CD14-positive monocyte (primary cell): ENCODE results near the gene SLC25A29. TPM values are rescaled to one million over a fixed set of nuclear protein-coding genes. Genes with fewer than 3 reads are reported as not detected.
A peak's percentile ranks its signal among the peaks of the same experiment; 100 is the strongest.

Source experiments
- DNase-seq, 3 donors: peaks; one replicate each; pipeline ENCODE4 v3.0.0-alpha.2; 2011 to 2022
- H2AFZ ChIP-seq: 2 replicates; pipeline ENCODE4 v1.6.0; 2012; ENCODE audit warnings: mild to moderate bottlenecking, low read depth, low read length, inconsistent platforms; ENCODE audit not compliant: insufficient read depth, poor library complexity, severe bottlenecking
- H3K27ac ChIP-seq, 2 donors: 1 replicate in 1 of 2; 2 replicates in 1 of 2; pipeline ENCODE4 v1.5.1; 2012 to 2013; ENCODE audit warnings: low read length in 2 of 2, control low read depth in 1 of 2, inconsistent platforms in 1 of 2, low read depth in 1 of 2, mild to moderate bottlenecking in 1 of 2
- H3K27me3 ChIP-seq, 2 donors: one replicate each; pipeline versions ENCODE4 v1.6.0 to v1.6.1; 2011 to 2013; ENCODE audit warnings: low read length in 2 of 2; ENCODE audit not compliant: control insufficient read depth in 2 of 2, insufficient read depth in 2 of 2
- H3K36me3 ChIP-seq, 2 donors: replicated peaks in 1 of 2; 1 replicate in 1 of 2; 2 replicates in 1 of 2; pipeline versions ENCODE4 v1.5.1 to v1.6.1; 2012 to 2013; ENCODE audit warnings: low read length in 2 of 2, control low read depth in 1 of 2, inconsistent platforms in 1 of 2, mild to moderate bottlenecking in 1 of 2; ENCODE audit not compliant: insufficient read depth in 2 of 2, control insufficient read depth in 1 of 2
- H3K4me1 ChIP-seq, 2 donors: 1 replicate in 1 of 2; 2 replicates in 1 of 2; pipeline versions ENCODE4 v1.5.1 to v1.6.1; 2012 to 2013; ENCODE audit warnings: low read length in 2 of 2, control low read depth in 1 of 2, inconsistent platforms in 1 of 2, mild to moderate bottlenecking in 1 of 2, moderate library complexity in 1 of 2; ENCODE audit not compliant: insufficient read depth in 2 of 2, control insufficient read depth in 1 of 2
- H3K4me2 ChIP-seq: replicated peaks from 2 replicates; pipeline ENCODE3; 2012; ENCODE audit warnings: low read length, moderate library complexity, mild to moderate bottlenecking; ENCODE audit not compliant: poor library complexity, severe bottlenecking; ENCODE audit errors: extremely low read depth
- H3K4me3 ChIP-seq, 3 experiments: fragments of 200-600 bp in 1 of 3; sonication (generic) in 1 of 3; replicated peaks in 1 of 3; 1 replicate in 2 of 3; 2 replicates in 1 of 3; pipeline ENCODE4 v1.5.1; 2011 to 2013; ENCODE audit warnings: low read length in 3 of 3, mild to moderate bottlenecking in 3 of 3, control low read depth in 2 of 3, low read depth in 2 of 3, inconsistent platforms in 1 of 3, moderate library complexity in 1 of 3
- H3K79me2 ChIP-seq: 2 replicates; pipeline ENCODE4 v1.6.0; 2012; ENCODE audit warnings: mild to moderate bottlenecking, control low read depth, inconsistent platforms, low read length, moderate library complexity; ENCODE audit not compliant: insufficient read depth
- H3K9ac ChIP-seq: 2 replicates; pipeline ENCODE4 v1.6.0; 2017; ENCODE audit warnings: low read length, mild to moderate bottlenecking; ENCODE audit not compliant: insufficient read depth, poor library complexity, severe bottlenecking
- H3K9me3 ChIP-seq, 2 donors: replicated peaks in 1 of 2; 1 replicate in 1 of 2; 2 replicates in 1 of 2; pipeline versions ENCODE4 v1.5.1 to v1.6.1; 2012 to 2013; ENCODE audit warnings: low read length in 2 of 2, control low read depth in 1 of 2; ENCODE audit not compliant: control insufficient read depth in 1 of 2, insufficient read depth in 1 of 2
- H4K20me1 ChIP-seq: 2 replicates; pipeline ENCODE4 v1.6.0; 2012; ENCODE audit warnings: mild to moderate bottlenecking, low read length, control low read depth, moderate library complexity; ENCODE audit not compliant: insufficient read depth
- H3K27ac Mint-ChIP-seq, 7 donors: one replicate each; pipeline ENCODE4 v1.8.0; 2020; ENCODE audit warnings: mild to moderate bottlenecking in 7 of 7, mixed read lengths in 7 of 7, moderate library complexity in 6 of 7, inconsistent platforms in 2 of 7
- H3K27me3 Mint-ChIP-seq, 3 donors: one replicate each; pipeline ENCODE4 v1.8.0; 2021 to 2022; ENCODE audit warnings: low read depth in 3 of 3, mild to moderate bottlenecking in 3 of 3, mixed read lengths in 3 of 3, moderate library complexity in 3 of 3, inconsistent platforms in 1 of 3
- H3K36me3 Mint-ChIP-seq, 2 donors: one replicate each; pipeline ENCODE4 v1.8.0; 2020; ENCODE audit warnings: mixed read lengths in 2 of 2, inconsistent platforms in 1 of 2, mild to moderate bottlenecking in 1 of 2
- H3K4me1 Mint-ChIP-seq: one replicate; pipeline ENCODE4 v1.8.0; 2020; ENCODE audit warnings: mild to moderate bottlenecking, mixed read lengths
- H3K4me3 Mint-ChIP-seq, 2 donors: one replicate each; pipeline ENCODE4 v1.8.0; 2020; ENCODE audit warnings: mild to moderate bottlenecking in 2 of 2, mixed read lengths in 2 of 2, moderate library complexity in 1 of 2
- H3K9me3 Mint-ChIP-seq, 7 donors: one replicate each; pipeline ENCODE4 v1.8.0; 2020 to 2022; ENCODE audit warnings: mixed read lengths in 7 of 7, mild to moderate bottlenecking in 6 of 7, moderate library complexity in 6 of 7, inconsistent platforms in 2 of 7
- WGBS: methylation state at CpG from one replicate; pipeline ENCODE4 v1.1.5; 2013; ENCODE audit warnings: missing lambda C conversion rate; ENCODE audit not compliant: insufficient coverage; 5-methylcytosine and 5-hydroxymethylcytosine counted together
- intact Hi-C, 2 donors: fragments of 100-400 bp; cut with micrococcal nuclease; formaldehyde crosslinking; loops; one replicate each; pipeline versions ENCODE4 v1.15.0 to v1.15.1; 2023
- polyA plus RNA-seq, 3 donors: library from polyadenylated mRNA; depleted of rRNA in 1 of 3; unstranded in 2 of 3; stranded (reverse) in 1 of 3; fragments of 300-500 nt in 2 of 3; fragments of >200 nt in 1 of 3; fragmentation: Illumina TruSeq in 2 of 3; gene quantifications; 1 replicate in 2 of 3; 2 replicates in 1 of 3; pipeline ENCODE4 v1.2.3, GENCODE V29; 2012 to 2021
- TF ChIP-seq, protein P1 (sequence below): fragments of 200-600 bp; IDR thresholded peaks from one replicate; pipeline ENCODE4 v1.8.0; 2022; ENCODE audit warnings: antibody characterized with exemption, mild to moderate bottlenecking

SLC25A29 gene
- polyA plus RNA-seq, 3 donors = 16.9 to 114 (median 33.3) TPM

GRCh38 chr14:100262545-100262944, 43.7 kb downstream of the SLC25A29 start:
- no CpG with 5 or more reads among the region's 5 CpGs for WGBS
- TF ChIP-seq, protein P1, sequence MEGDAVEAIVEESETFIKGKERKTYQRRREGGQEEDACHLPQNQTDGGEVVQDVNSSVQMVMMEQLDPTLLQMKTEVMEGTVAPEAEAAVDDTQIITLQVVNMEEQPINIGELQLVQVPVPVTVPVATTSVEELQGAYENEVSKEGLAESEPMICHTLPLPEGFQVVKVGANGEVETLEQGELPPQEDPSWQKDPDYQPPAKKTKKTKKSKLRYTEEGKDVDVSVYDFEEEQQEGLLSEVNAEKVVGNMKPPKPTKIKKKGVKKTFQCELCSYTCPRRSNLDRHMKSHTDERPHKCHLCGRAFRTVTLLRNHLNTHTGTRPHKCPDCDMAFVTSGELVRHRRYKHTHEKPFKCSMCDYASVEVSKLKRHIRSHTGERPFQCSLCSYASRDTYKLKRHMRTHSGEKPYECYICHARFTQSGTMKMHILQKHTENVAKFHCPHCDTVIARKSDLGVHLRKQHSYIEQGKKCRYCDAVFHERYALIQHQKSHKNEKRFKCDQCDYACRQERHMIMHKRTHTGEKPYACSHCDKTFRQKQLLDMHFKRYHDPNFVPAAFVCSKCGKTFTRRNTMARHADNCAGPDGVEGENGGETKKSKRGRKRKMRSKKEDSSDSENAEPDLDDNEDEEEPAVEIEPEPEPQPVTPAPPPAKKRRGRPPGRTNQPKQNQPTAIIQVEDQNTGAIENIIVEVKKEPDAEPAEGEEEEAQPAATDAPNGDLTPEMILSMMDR = no peak
- Histone ChIP-seq H3K27ac (no peak overlapping the region), H3K36me3 (peaks cover 36 to 56% of the 10 kb centered on the region in 2 donors), H3K4me2 (no peak overlapping the region), H3K27me3 (no peaks in the 10 kb centered on the region), H3K4me3 (no peak overlapping the region), H3K9ac (no peak overlapping the region), H3K9me3 (no peaks in the 10 kb centered on the region), H3K79me2 (peaks cover 100% of the 10 kb centered on the region), H4K20me1 (peaks cover 99% of the 10 kb centered on the region), H2AFZ (no peak overlapping the region), H3K4me1 (peaks cover 0 to 6% of the 10 kb centered on the region in 2 donors)
- H3K27ac Mint-ChIP-seq = peak overlapping the region in 2 of 7 donors; percentile 2 to 63
- peaks cover 35 to 58% of the 10 kb centered on the region in 2 donors for H3K36me3 Mint-ChIP-seq
- no peaks in the 10 kb centered on the region for H3K27me3 Mint-ChIP-seq
- intact Hi-C loops = loop anchor here in 1 of 2 donors (10.0 kb wide), 1 partner anchor 362 kb away; no protein-coding TSS in a partner anchor
- H3K4me1 Mint-ChIP-seq = peaks cover 23% of the 10 kb centered on the region
- no peak overlapping the region for H3K4me3 Mint-ChIP-seq
- H3K9me3 Mint-ChIP-seq = no peaks in the 10 kb centered on the region
- no peak for DNase-seq

DNA sequence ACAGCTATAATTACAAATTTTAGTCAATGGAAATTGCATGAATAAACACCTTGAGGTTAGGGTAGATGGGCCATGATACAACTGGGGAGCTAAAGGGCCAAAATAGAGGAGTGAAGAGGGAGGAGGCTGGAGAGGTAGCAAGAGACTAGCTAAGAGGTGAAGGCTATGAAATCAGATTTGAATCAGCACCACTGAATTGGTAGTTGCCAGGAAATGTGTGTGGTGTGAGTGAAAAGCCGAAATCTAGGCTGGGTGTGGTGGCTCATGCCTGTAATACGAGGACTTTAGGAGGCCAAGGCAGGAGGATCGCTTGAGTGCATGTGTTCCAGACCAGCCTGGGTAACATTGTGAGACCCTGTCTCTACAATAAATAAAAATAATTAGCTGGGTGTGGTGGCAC, 44.6 kb downstream of the SLC25A29 start:
- Histone ChIP-seq H4K20me1 (peaks cover 99% of the 10 kb centered on the region), H3K9ac (no peak overlapping the region), H3K36me3 (peaks cover 31 to 48% of the 10 kb centered on the region in 2 donors), H3K27me3 (no peaks in the 10 kb centered on the region), H3K27ac (peak overlapping the region in 1 of 2 donors; percentile 7), H3K4me1 (peaks cover 7 to 15% of the 10 kb centered on the region in 2 donors), H3K79me2 (peaks cover 100% of the 10 kb centered on the region), H3K9me3 (no peaks in the 10 kb centered on the region), H3K4me2 (no peak overlapping the region), H3K4me3 (no peak overlapping the region), H2AFZ (no peak overlapping the region)
- DNase-seq = no peak
- peaks cover 33 to 49% of the 10 kb centered on the region in 2 donors for H3K36me3 Mint-ChIP-seq
- H3K4me3 Mint-ChIP-seq = no peak overlapping the region
- 74% methylated on average over 2 of the region's 3 CpGs for WGBS
- H3K4me1 Mint-ChIP-seq = peaks cover 30% of the 10 kb centered on the region
- intact Hi-C loops = loop anchor here in 1 of 2 donors (10.0 kb wide), 1 partner anchor 363 kb away; no protein-coding TSS in a partner anchor
- H3K9me3 Mint-ChIP-seq = peaks cover 0 to 3% (median 0%) of the 10 kb centered on the region in 7 donors
- TF ChIP-seq, protein P1 = no peak
- H3K27ac Mint-ChIP-seq = peak overlapping the region in 4 of 7 donors; percentile 4 to 66 (median 19)
- no peaks in the 10 kb centered on the region for H3K27me3 Mint-ChIP-seq
